Stimulated activated CD4-positive, alpha-beta T cell treated with anti-CD3 and anti-CD28 coated beads, Interleukin-2, amount 100 ng/mL, for 4 hours (primary cell): Measurements from ENCODE around the gene ZNF500.
"Not testable (repeated sequence)": the region's sequence is repeated elsewhere in the genome, so short reads cannot be mapped to it uniquely, and the experiment has no call there.

Experiments used
- DNase-seq: peaks from one replicate; pipeline ENCODE4 v3.0.0-alpha.2; 2020; ENCODE audit warnings: low read depth

The ZNF500 gene

GRCh38 chr16:4745274-4745569 lies 21.7 kb downstream of the ZNF500 start:
- DNase-seq = no peak

DNA sequence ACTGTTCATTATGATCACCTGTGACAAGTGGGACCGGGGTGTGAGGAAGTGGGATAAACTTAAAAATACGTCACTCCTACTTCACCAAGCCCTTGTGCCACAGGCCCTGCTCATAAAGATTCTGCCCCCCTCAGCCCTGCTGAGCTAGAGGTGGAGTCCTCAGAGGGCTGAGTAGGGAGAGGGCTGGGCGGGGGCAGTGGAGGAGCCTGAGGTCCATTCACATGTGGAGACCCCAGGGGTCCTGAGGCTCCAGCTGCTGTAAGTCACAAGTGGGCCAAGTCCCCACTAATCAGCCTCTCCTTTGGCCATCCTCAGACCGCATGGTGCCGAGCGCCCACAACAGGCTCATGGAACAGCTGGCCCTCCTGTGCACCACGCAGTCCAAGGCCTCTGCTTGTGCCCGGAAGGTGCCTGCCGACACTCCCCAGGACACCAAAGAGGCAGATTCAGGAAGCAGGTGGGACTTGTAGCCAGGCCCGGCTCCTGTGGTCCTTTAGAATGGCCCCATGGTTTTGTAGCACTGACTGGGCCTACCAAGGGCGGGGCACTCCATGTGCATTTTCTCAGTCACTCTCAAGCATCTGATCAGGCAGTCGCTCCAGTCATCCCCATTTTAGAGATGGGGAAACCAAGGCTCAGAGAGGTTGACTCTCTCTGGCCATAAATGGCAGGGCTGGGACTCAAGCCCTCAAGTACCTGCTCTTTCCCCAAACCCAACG lies 22.2 kb downstream of the ZNF500 start:
- no peak for DNase-seq

- DNase-seq = no peak
These were observed 23.6 kb downstream of the ZNF500 start for GRCh38 chr16:4743226-4743878.

- not testable (repeated sequence) for DNase-seq
These were observed 28.6 kb downstream of the ZNF500 start for GRCh38 chr16:4738370-4738769.

DNA sequence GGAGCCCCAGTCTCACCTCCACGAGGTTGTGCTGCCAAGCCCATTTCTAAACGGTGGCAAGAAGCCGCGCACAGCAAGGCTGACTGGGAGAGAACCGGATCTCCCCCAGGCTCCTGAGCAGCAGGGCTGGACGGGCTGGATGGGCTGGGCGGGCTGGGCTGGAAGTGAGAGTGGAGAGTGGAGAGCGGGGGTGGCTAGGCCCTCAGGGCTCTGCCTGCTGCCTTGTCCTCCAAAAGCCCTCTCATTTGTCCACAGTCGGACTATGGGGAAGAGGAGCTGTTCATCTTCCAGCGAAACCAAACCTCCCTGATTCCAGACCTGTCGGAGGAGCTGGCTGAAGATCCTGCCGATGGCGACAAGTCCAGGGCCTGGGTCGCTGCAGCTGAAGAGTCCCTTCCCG lies 29.4 kb downstream of the ZNF500 start:
- DNase-seq = no peak

- no peak for DNase-seq
These were observed 30.4 kb downstream of the ZNF500 start for GRCh38 chr16:4736546-4736945.

- peak; percentile 89 for DNase-seq
These were observed 32.0 kb downstream of the ZNF500 start for GRCh38 chr16:4734730-4735535.

DNA sequence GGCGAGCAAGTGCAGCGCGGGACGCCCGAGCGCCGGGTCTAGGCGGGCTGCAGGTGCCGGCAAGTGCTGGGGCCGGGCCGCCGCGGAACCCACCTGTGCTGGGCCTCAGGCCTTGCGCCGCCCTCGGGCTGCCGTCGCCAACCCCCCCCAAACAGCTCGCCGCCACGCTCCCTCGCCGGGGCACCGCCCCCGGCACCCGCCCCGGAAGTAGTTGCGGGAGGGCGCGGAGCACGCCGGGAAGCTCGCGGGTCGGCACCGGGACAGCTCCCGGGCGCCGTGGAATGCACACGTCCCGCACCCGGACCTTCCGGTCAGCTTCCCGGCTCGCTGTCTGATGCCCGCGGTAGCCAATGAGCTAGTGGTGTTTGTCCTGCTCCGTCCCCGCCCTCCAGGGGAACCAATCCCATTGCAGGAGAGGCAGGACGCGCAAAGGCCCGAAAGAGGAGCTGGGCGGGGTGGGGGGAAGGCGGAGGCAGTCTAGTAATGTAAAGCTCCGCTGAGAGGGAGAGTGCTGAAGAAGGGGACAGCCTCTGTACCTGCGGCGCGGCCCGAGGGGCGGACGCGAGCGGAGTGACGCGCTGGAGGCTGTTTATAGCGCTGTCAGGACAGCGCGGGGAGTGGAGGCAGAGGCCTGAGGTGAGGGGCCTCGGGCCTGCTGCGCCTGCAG lies 32.8 kb downstream of the ZNF500 start, which contains the start of the genes ANKS3 and DNAAF8:
Gene ANKS3 (minus strand): TSS at position 209 of the 667 bp plus-strand sequence. CDS start 4,122 bp downstream, outside the sequence.
Gene DNAAF8 (plus strand): TSS at position 475 of the 667 bp plus-strand sequence. CDS start 1,978 bp downstream, outside the sequence.
- DNase-seq = peak; percentile 66

DNA sequence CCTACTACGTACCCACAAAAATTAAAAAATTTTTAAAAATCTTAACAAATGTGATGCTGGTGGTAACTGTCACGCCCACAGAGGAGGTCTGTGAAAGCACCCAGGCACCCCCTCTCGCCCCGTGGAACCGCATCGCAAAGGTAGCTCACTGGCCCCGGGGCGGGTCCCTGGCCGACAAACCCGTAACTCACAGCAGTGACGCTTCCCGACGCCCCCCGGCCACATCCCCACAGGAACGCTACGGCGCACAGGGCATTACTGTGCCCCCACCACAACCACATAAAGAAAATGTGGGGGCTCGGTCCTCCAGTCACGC lies 33.3 kb downstream of the ZNF500 start:
- peak; percentile 16 for DNase-seq

DNA sequence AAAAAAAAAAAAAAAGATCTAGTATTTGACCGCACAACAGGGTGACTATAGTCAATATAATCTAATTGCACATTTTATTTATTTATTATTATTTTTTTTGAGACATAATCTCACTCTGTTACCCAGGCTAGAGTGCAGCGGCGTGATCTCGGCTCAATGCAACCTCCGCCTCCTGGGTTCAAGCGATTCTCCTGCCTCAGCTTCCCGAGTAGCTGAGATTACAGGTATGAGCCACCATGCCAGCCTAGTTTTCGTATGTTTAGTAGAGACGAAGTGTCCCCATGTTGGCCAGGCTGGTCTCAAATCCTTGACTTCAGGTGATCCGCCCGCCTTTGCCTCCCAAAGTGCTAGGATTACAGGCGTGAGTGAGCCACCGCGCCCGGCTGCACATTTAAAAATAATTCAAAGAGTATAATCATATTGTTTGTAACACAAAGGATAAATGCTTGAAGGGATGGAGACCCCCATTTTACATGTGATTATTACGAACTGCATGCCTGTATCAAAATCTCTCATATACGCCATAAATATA lies 33.7 kb downstream of the ZNF500 start:
- DNase-seq = no peak

- no peak for DNase-seq
These were observed 37.1 kb downstream of the ZNF500 start for GRCh38 chr16:4729876-4730275.

GRCh38 chr16:4728676-4729075 lies 38.3 kb downstream of the ZNF500 start:
- DNase-seq = no peak

- DNase-seq = no peak
These were observed 40.3 kb downstream of the ZNF500 start for GRCh38 chr16:4726616-4727015.

GRCh38 chr16:4724661-4725270 lies 42.2 kb downstream of the ZNF500 start:
- no peak for DNase-seq

DNA sequence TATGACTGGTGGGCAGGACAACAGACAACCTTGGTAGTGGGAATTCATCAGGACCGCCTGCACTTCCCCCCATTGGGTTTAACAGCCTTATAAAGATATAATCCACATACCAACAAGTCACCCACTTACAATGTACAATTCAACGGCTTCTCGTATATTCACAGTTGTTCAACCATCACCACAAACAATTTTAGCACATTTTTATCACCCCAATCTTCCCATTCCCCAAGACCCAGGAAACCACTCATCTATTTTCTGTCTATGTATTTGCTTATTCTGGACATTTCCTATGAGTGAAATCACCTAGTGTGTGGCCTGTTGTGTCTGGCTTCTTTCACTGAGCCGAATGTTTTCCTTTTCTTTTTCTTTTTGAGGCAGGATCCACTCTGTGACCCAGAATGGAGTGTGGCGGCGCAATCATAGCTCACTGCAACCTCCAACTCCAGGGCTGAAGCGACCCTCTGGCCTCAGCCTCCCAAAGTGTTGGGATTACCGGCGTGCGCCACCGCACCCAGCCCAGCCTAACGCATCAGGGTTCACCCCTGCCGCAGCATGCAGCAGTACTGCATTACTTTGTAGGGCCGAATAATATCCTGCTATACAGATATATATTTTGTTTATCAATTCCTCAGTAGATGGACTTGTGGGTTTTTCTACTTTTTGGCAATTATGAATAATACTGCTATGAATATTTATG lies 43.7 kb downstream of the ZNF500 start:
- DNase-seq = no peak

DNA sequence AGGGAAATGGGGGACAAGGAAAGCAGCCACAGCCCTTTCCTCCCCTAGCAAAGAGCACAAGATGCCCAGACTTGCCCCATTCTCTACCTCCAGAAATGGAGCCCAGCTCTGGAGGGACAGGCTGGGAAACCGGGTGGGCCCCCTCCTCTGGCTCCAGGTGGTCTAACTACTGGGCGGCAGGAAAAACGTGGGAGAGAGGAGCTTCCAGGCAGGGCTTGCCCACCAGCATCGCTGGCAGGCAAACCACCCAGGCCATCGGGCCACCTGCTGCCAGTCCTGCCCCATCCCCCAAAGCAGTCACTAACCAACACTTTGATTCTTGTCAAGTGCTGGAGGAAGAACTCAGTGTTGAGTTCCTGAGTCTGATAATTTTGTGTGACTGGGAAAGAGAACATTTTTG lies 48.5 kb downstream of the ZNF500 start:
- no peak for DNase-seq

GRCh38 chr16:4714996-4715395 lies 52.0 kb downstream of the ZNF500 start:
- no peak for DNase-seq

- no peak for DNase-seq
These were observed 53.1 kb downstream of the ZNF500 start for GRCh38 chr16:4713663-4714501.

- DNase-seq = no peak
These were observed 57.5 kb downstream of the ZNF500 start for GRCh38 chr16:4709481-4709880.

GRCh38 chr16:4706871-4707270 lies 60.1 kb downstream of the ZNF500 start:
- no peak for DNase-seq
